Ishikawa (cell line): ENCODE measurements around the gene MLNR.

Experiments
- EP300 ChIP-seq: IDR thresholded peaks from 2 replicates; pipeline ENCODE4 v1.6.1; 2012; ENCODE audit warnings: borderline replicate concordance
- MAX ChIP-seq: IDR thresholded peaks from 2 replicates; pipeline ENCODE4 v1.6.1; 2012
- REST ChIP-seq: IDR thresholded peaks from 2 replicates; pipeline ENCODE4 v1.6.1; 2012; ENCODE audit warnings: low read depth, mild to moderate bottlenecking
- ZBTB7A ChIP-seq: IDR thresholded peaks from 2 replicates; pipeline ENCODE4 v1.6.1; 2012; ENCODE audit warnings: low read depth

- no peak for TF ChIP-seq EP300
- no peak for TF ChIP-seq MAX
- no peak for TF ChIP-seq REST
- TF ChIP-seq ZBTB7A: no peak
Observed at GRCh38 chr13:49225223-49226042, 5.3 kb downstream of the MLNR start.
